Stomach (tissue), 9 donors: Measurements from ENCODE around the gene COX7B. TPM values are rescaled to one million over a fixed set of nuclear protein-coding genes. Genes with fewer than 3 reads are reported as not detected.

Experiments
- DNase-seq, 2 donors: peaks; one replicate each; pipeline versions ENCODE4 v3.0.0 to v3.0.0-alpha.2; 2013 to 2019
- H3K27ac ChIP-seq, 5 donors: fragments of 200-600 bp in 4 of 5; sonication (generic) in 4 of 5; one replicate each; pipeline ENCODE4 v1.5.1; 2013 to 2019; ENCODE audit warnings: mild to moderate bottlenecking in 1 of 5, moderate library complexity in 1 of 5
- H3K27me3 ChIP-seq, 3 donors: fragments of 200-600 bp; sonication (generic); one replicate each; pipeline ENCODE4 v1.5.1; 2017 to 2019; ENCODE audit warnings: mixed run types in 1 of 3
- H3K36me3 ChIP-seq, 4 donors: fragments of 200-600 bp; sonication (generic); 1 replicate in 3 of 4; 2 replicates in 1 of 4; pipeline ENCODE4 v1.5.1; 2016 to 2019
- H3K4me1 ChIP-seq, 4 donors: fragments of 200-600 bp; sonication (generic); one replicate each; pipeline ENCODE4 v1.5.1; 2016 to 2019
- H3K4me3 ChIP-seq, 4 donors: fragments of 200-600 bp; sonication (generic) in 3 of 4; one replicate each; pipeline ENCODE4 v1.5.1; 2016 to 2019; ENCODE audit warnings: mild to moderate bottlenecking in 1 of 4
- H3K9me3 ChIP-seq, 4 donors: fragments of 200-600 bp; sonication (generic); one replicate each; pipeline ENCODE4 v1.5.1; 2016 to 2019
- CTCF ChIP-seq, 7 experiments: fragments of 450-650 bp in 4 of 7; fragments of 200-600 bp in 3 of 7; sonication (generic) in 3 of 7; IDR thresholded peaks; one replicate each; pipeline ENCODE4 v1.5.1; 2016 to 2019; ENCODE audit warnings: antibody characterized with exemption in 7 of 7, control low read depth in 2 of 7, mild to moderate bottlenecking in 1 of 7
- EP300 ChIP-seq: sonication (generic); formaldehyde crosslinking; IDR thresholded peaks from one replicate; pipeline ENCODE4 v1.6.1; 2017; ENCODE audit warnings: antibody characterized with exemption
- POLR2A ChIP-seq, 4 donors: fragments of 450-650 bp; IDR thresholded peaks; one replicate each; pipeline ENCODE4 v1.6.1; 2016; ENCODE audit warnings: antibody characterized with exemption in 4 of 4, control low read depth in 2 of 4, mild to moderate bottlenecking in 1 of 4, moderate library complexity in 1 of 4
- POLR2AphosphoS5 ChIP-seq, 3 donors: sonication (generic); formaldehyde crosslinking; IDR thresholded peaks; one replicate each; pipeline ENCODE4 v1.6.1; 2016; ENCODE audit warnings: antibody characterized with exemption in 3 of 3
- WGBS, 5 donors: extraction: QIAGEN DNeasy Blood & Tissue Kit in 3 of 5; methylation state at CpG; one replicate each; pipeline versions ENCODE4 v1.1.5 to v1.1.7; 2013 to 2018; 5-methylcytosine and 5-hydroxymethylcytosine counted together
- intact Hi-C: fragments of 100-400 bp; cut with DNase I; formaldehyde crosslinking; loops from one replicate; pipeline ENCODE4 v1.15.1; 2023; ENCODE audit warnings: low total_unique reads
- polyA plus RNA-seq, 3 donors: library from polyadenylated mRNA; stranded (reverse); fragments of 200-250 nt; gene quantifications; one replicate each; pipeline ENCODE4 v1.2.3, GENCODE V29; 2013
- total RNA-seq, 5 donors: library from RNA; depleted of rRNA; stranded (reverse); fragments of >200 nt; gene quantifications; one replicate each; pipeline versions ENCODE4 v1.1.0 to v1.2.3, GENCODE V29; 2014 to 2016
- donor health status: healthy with polysubstance abuse.
- donor health status: Bipolar disorder and iron deficiency.
- donor health status: healthy.

COX7B gene
- total and polyA plus RNA-seq, 8 donors: 75.0 to 1,320 (median 695) TPM

DNA sequence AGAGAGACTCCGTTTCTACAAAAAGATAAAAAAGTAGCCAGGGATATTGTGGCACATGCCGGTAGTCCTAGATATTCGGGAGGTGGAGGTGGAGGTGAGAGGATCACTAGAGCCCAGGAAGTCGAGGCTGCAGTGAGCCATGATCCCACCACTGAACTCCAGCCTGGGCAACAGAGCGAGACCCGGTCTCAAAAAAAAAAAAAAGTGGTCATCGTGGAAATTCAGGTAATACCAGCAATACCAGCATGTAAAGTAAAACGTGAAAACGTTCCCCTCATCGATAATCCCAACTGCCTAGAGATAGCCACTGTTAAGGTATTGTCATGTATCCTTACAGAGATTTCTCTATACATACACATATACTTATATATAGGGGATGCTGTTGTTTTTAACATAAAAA is 5.6 kb upstream of the COX7B start:
- Histone ChIP-seq H3K27me3 (no peaks in the 10 kb centered on the region), H3K36me3 (no peaks in the 10 kb centered on the region), H3K4me3 (peak overlapping the region in 3 of 4 donors; percentile 51 to 72 (median 55)), H3K4me1 (peaks cover 0 to 28% (median 3%) of the 10 kb centered on the region in 4 donors), H3K9me3 (no peaks in the 10 kb centered on the region), H3K27ac (peak overlapping the region in 1 of 5 donors; percentile 92)
- intact Hi-C loops: no loop called here
- TF ChIP-seq POLR2AphosphoS5 (IDR thresholded peaks at IDR 0.05) (no peak), CTCF (IDR thresholded peaks at IDR 0.05) (no peak), POLR2A (IDR thresholded peaks at IDR 0.05) (no peak), EP300 (no peak)
- no peak for DNase-seq
- WGBS, 5 donors: 48 to 64% (median 52%) methylated on average over 10 of the region's 10 CpGs

DNA sequence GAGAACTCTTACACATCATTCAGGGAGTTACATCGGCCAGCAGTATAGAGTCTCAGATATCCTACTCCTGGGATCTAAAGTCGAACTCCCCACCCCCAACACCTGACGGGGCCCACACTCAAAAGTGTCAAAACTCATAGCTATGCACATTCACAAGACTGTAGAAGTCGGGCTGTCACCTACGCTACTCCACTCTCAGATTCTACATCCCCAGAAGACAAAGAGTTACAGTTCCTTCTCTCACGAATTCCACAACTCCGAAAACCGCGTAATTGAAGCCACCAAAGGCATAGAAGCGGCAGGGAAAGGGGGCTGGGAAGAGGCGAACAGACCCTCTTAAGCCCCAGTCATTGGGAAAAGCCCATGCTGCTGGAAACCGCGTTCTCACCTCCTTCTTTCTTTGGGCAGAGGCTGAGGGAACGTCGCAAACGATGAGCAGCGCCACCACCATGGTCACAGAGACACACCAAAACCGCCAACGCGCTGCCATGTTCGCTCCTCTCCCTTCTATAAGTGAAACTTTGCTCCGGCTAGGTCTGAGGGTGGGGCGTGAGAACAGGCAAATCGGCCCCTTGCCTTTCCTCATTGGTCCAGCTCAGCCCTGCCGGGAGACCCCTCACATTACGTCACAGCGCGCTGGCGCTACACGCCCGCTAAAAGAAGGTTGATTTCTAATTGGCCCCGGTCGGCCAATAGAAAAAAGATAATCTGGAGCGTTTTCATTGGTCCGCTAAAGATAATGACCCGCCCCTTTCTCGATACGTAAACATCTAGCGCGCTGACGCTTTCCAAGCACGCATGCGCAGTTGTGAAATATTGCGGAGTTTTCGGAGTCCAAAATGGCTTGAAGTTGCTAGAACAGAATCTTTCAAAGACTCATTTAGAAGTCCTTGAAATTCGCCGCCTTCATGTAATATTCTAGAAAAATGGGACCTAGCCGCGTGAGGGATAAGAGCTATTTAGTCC is 4.1 kb upstream of the COX7B start, which contains the start of gene MAGT1:
TSS of gene MAGT1 (minus strand) at position 515 of the 966 bp plus-strand sequence. CDS start at position 490, 25 bp downstream.
- 0 to 49% (median 6%) methylated on average over 32 to 49 of the region's 49 CpGs for WGBS, 5 donors
- no peaks in the 10 kb centered on the region for H3K9me3 ChIP-seq
- no peaks in the 10 kb centered on the region for H3K36me3 ChIP-seq
- H3K4me1 ChIP-seq: peaks cover 0 to 28% (median 3%) of the 10 kb centered on the region in 4 donors
- DNase-seq: peak; percentile 91 to 98
- H3K4me3 ChIP-seq: peak within 1 kb of the TSS; percentile 51 to 72 (median 58)
- TF ChIP-seq EP300 (no peak), POLR2A (IDR thresholded peaks at IDR 0.05) (peak in 2 of 4 donors; percentile 81 to 92), CTCF (IDR thresholded peaks at IDR 0.05) (no peak), POLR2AphosphoS5 (IDR thresholded peaks at IDR 0.05) (peak; percentile 80 to 96 (median 96))
- intact Hi-C loops: no loop called here
- H3K27me3 ChIP-seq: no peaks in the 10 kb centered on the region
- H3K27ac ChIP-seq: peak within 1 kb of the TSS; percentile 88 to 95 (median 92)

- Histone ChIP-seq H3K4me1 (peaks cover 0 to 22% (median 7%) of the 10 kb centered on the region in 4 donors), H3K36me3 (peaks cover 0 to 41% (median 33%) of the 10 kb centered on the region in 4 donors), H3K4me3 (peak overlapping the region; percentile 51 to 62 (median 60)), H3K27me3 (no peaks in the 10 kb centered on the region), H3K9me3 (no peaks in the 10 kb centered on the region), H3K27ac (peak overlapping the region in 4 of 5 donors; percentile 83 to 87 (median 84))
- no peak for DNase-seq
- 29 to 70% (median 44%) methylated on average over 1 of the region's 1 CpG for WGBS, 5 donors
- TF ChIP-seq POLR2A (IDR thresholded peaks at IDR 0.05): no peak
- TF ChIP-seq EP300: no peak
- no peak for TF ChIP-seq POLR2AphosphoS5 (IDR thresholded peaks at IDR 0.05)
- TF ChIP-seq CTCF (IDR thresholded peaks at IDR 0.05): no peak
- intact Hi-C loops: no loop called here
These were observed 1.4 kb downstream of the COX7B start for GRCh38 chrX:77900688-77901087.

- WGBS, 5 donors: 79 to 89% (median 82%) methylated on average over 5 of the region's 5 CpGs
- intact Hi-C loops: no loop called here
- Histone ChIP-seq H3K27me3 (no peaks in the 10 kb centered on the region), H3K36me3 (peaks cover 0 to 49% (median 39%) of the 10 kb centered on the region in 4 donors), H3K4me1 (peaks cover 0 to 22% (median 7%) of the 10 kb centered on the region in 4 donors), H3K27ac (no peak overlapping the region), H3K9me3 (no peaks in the 10 kb centered on the region), H3K4me3 (peak overlapping the region in 1 of 4 donors; percentile 60)
- no peak for DNase-seq
- TF ChIP-seq POLR2A (IDR thresholded peaks at IDR 0.05): no peak
- TF ChIP-seq EP300: no peak
- TF ChIP-seq POLR2AphosphoS5 (IDR thresholded peaks at IDR 0.05): no peak
- TF ChIP-seq CTCF (IDR thresholded peaks at IDR 0.05): no peak
These were observed 2.2 kb downstream of the COX7B start for GRCh38 chrX:77901506-77901905.
